WTC11 (cell line): ENCODE data around the gene PPCDC. TPM values are rescaled to one million over a fixed set of nuclear protein-coding genes. Genes with fewer than 3 reads are reported as not detected.

Experiments
- ATAC-seq: fragments of 200-7000 bp; cut with Tn5 transposase; 2 replicates; pipeline ENCODE4 v1.10.0; 2021; ENCODE audit warnings: mild to moderate bottlenecking, moderate library complexity
- CTCF ChIA-PET: fragments of 300-600 bp; sonication (Branson Sonifier 250); formaldehyde crosslinking; loops from one replicate; lab custom pipeline; 2021; ENCODE audit warnings: antibody characterized with exemption; lab: Charles Lee
- POLR2A ChIA-PET: fragments of 350-600 bp; sonication (Branson Sonifier 250); formaldehyde crosslinking; loops from one replicate; lab custom pipeline; 2021; ENCODE audit warnings: antibody characterized with exemption; lab: Charles Lee
- DNase-seq: peaks from one replicate; pipeline ENCODE4 v3.0.0; 2021; ENCODE audit warnings: low spot score
- H3K27ac Mint-ChIP-seq: 2 replicates; pipeline ENCODE4 v1.8.0; 2021; ENCODE audit warnings: mixed read lengths
- H3K27me3 Mint-ChIP-seq: 2 replicates; pipeline ENCODE4 v1.8.0; 2021; ENCODE audit warnings: low read depth, mild to moderate bottlenecking, moderate library complexity, mixed read lengths
- H3K36me3 Mint-ChIP-seq: 2 replicates; pipeline ENCODE4 v1.8.0; 2021; ENCODE audit warnings: mixed read lengths
- H3K4me1 Mint-ChIP-seq: 2 replicates; pipeline ENCODE4 v1.8.0; 2022; ENCODE audit warnings: mixed read lengths
- H3K4me3 Mint-ChIP-seq: 2 replicates; pipeline ENCODE4 v1.8.0; 2021; ENCODE audit warnings: mild to moderate bottlenecking, moderate library complexity, mixed read lengths
- H3K9me3 Mint-ChIP-seq: 2 replicates; pipeline ENCODE4 v1.8.0; 2021; ENCODE audit warnings: mixed read lengths
- AR ChIP-seq: fragments of 250-450 bp; sonication (Bioruptor Pico); IDR thresholded peaks from 2 replicates; pipeline ENCODE4 v1.9.0; 2021; ENCODE audit warnings: mild to moderate bottlenecking
- ATF1 ChIP-seq: sonication (generic); formaldehyde crosslinking; IDR thresholded peaks from 2 replicates; pipeline ENCODE4 v1.8.1; 2023; ENCODE audit warnings: mild to moderate bottlenecking, moderate library complexity, missing genetic modification reagents
- CDX4 ChIP-seq: fragments of 250-450 bp; sonication (Bioruptor Pico); IDR thresholded peaks from 2 replicates; pipeline ENCODE4 v1.9.0; 2021; ENCODE audit warnings: moderate library complexity, mild to moderate bottlenecking, inconsistent platforms, borderline replicate concordance
- CTCF ChIP-seq: fragments of 200-600 bp; IDR thresholded peaks from 2 replicates; pipeline ENCODE4 v1.8.0; 2022; ENCODE audit warnings: antibody characterized with exemption
- E2F5 ChIP-seq: sonication (generic); formaldehyde crosslinking; IDR thresholded peaks from 2 replicates; pipeline ENCODE4 v1.8.1; 2022; ENCODE audit warnings: mild to moderate bottlenecking, moderate library complexity, missing genetic modification reagents
- ELF4 ChIP-seq: sonication (generic); formaldehyde crosslinking; IDR thresholded peaks from 2 replicates; pipeline ENCODE4 v1.8.1; 2022; ENCODE audit warnings: low read depth, mild to moderate bottlenecking, moderate library complexity, missing genetic modification reagents
- ERG ChIP-seq: fragments of 250-450 bp; sonication (Bioruptor Pico); IDR thresholded peaks from 2 replicates; pipeline ENCODE4 v1.8.0; 2021; ENCODE audit warnings: mild to moderate bottlenecking
- FOXP1 ChIP-seq: sonication (generic); formaldehyde crosslinking; IDR thresholded peaks from 2 replicates; pipeline ENCODE4 v1.8.0; 2022; ENCODE audit warnings: missing genetic modification reagents, mild to moderate bottlenecking, moderate library complexity, borderline replicate concordance
- GTF2I ChIP-seq: fragments of 250-450 bp; sonication (Bioruptor Pico); conservative IDR thresholded peaks from 2 replicates; pipeline ENCODE4 v1.4.0; 2021; ENCODE audit warnings: mild to moderate bottlenecking
- HMGA2 ChIP-seq: fragments of 250-450 bp; sonication (Bioruptor Pico); IDR thresholded peaks from 2 replicates; pipeline ENCODE4 v1.4.0; 2021; ENCODE audit warnings: mild to moderate bottlenecking, moderate library complexity
- JAZF1 ChIP-seq: fragments of 250-450 bp; sonication (Bioruptor Pico); IDR thresholded peaks from 2 replicates; pipeline ENCODE4 v1.9.0; 2021; ENCODE audit warnings: moderate library complexity, mild to moderate bottlenecking, inconsistent platforms
- NR1H2 ChIP-seq: sonication (generic); formaldehyde crosslinking; IDR thresholded peaks from 2 replicates; pipeline ENCODE4 v1.9.0; 2021; ENCODE audit warnings: mild to moderate bottlenecking, moderate library complexity, missing genetic modification reagents
- NR2C2 ChIP-seq: sonication (generic); formaldehyde crosslinking; IDR thresholded peaks from 2 replicates; pipeline ENCODE4 v1.8.0; 2022; ENCODE audit warnings: mild to moderate bottlenecking, missing genetic modification reagents
- NR3C1 ChIP-seq: sonication (generic); formaldehyde crosslinking; conservative IDR thresholded peaks from 2 replicates; pipeline ENCODE4 v1.8.1; 2023; ENCODE audit warnings: low read depth, mild to moderate bottlenecking, missing genetic modification reagents
- PREB ChIP-seq: sonication (generic); formaldehyde crosslinking; IDR thresholded peaks from 2 replicates; pipeline ENCODE4 v1.8.1; 2022; ENCODE audit warnings: mild to moderate bottlenecking, missing genetic modification reagents, moderate library complexity, borderline replicate concordance
- RORB ChIP-seq: fragments of 250-450 bp; sonication (Bioruptor Pico); IDR thresholded peaks from 2 replicates; pipeline ENCODE4 v1.9.0; 2021; ENCODE audit warnings: mild to moderate bottlenecking
- SMAD3 ChIP-seq: sonication (generic); formaldehyde crosslinking; IDR thresholded peaks from 2 replicates; pipeline ENCODE4 v1.8.0; 2022; ENCODE audit warnings: missing genetic modification reagents, mild to moderate bottlenecking, borderline replicate concordance
- ZBTB21 ChIP-seq: sonication (generic); formaldehyde crosslinking; IDR thresholded peaks from 2 replicates; pipeline ENCODE4 v1.8.1; 2023; ENCODE audit warnings: mild to moderate bottlenecking, missing genetic modification reagents, borderline replicate concordance
- ZNF138 ChIP-seq: sonication (generic); formaldehyde crosslinking; conservative IDR thresholded peaks from 2 replicates; pipeline ENCODE4 v1.8.1; 2022; ENCODE audit warnings: mild to moderate bottlenecking, moderate library complexity, missing genetic modification reagents
- ZNF317 ChIP-seq: sonication (generic); formaldehyde crosslinking; IDR thresholded peaks from 2 replicates; pipeline ENCODE4 v1.8.1; 2023; ENCODE audit warnings: low read depth, mild to moderate bottlenecking, moderate library complexity, missing genetic modification reagents, borderline replicate concordance
- total RNA-seq: library from RNA; stranded (reverse); gene quantifications from 3 replicates; pipeline ENCODE4 v1.2.3, GENCODE V29; 2021

Gene PPCDC
- total RNA-seq, 1 experiment from 2014 or later: 30.1 TPM

- Mint-ChIP-seq H3K27ac (no peak overlapping the region), H3K27me3 (peaks cover 2% of the 10 kb centered on the region; the same call in 1 of the 2 replicates), H3K36me3 (no peaks in the 10 kb centered on the region), H3K4me3 (no peak overlapping the region), H3K9me3 (no peaks in the 10 kb centered on the region), H3K4me1 (peaks cover 5% of the 10 kb centered on the region)
- no peak for ATAC-seq
- ChIA-PET CTCF (interaction anchor here (1.0 kb wide), 1 partner anchor 33 kb away, joined by 7 read pairs; no protein-coding TSS in a partner anchor), POLR2A (no interaction called here)
- DNase-seq: no peak
- TF ChIP-seq NR2C2 (CRISPR knock-in tag): no peak
- no peak for TF ChIP-seq ZNF317
- no peak for TF ChIP-seq NR3C1 (CRISPR knock-in tag)
- TF ChIP-seq ZNF138 (CRISPR knock-in tag): no peak
- no peak for TF ChIP-seq ATF1 (CRISPR knock-in tag)
- no peak for TF ChIP-seq SMAD3 (CRISPR knock-in tag)
- TF ChIP-seq HMGA2 (CRISPR knock-in tag): no peak
- no peak for TF ChIP-seq E2F5 (CRISPR knock-in tag)
- TF ChIP-seq GTF2I (CRISPR knock-in tag): no peak
- TF ChIP-seq NR1H2: no peak
- TF ChIP-seq JAZF1 (CRISPR knock-in tag): no peak
- no peak for TF ChIP-seq ELF4 (CRISPR knock-in tag)
- no peak for TF ChIP-seq RORB (CRISPR knock-in tag)
- no peak for TF ChIP-seq AR (CRISPR knock-in tag)
- no peak for TF ChIP-seq CDX4 (CRISPR knock-in tag)
Observed at GRCh38 chr15:74983725-74984231, 39.6 kb upstream of the PPCDC start.

- peak; percentile 74 for DNase-seq
- H3K9me3 Mint-ChIP-seq: no peaks in the 10 kb centered on the region
Observed at GRCh38 chr15:74988007-74988800, 35.2 kb upstream of the PPCDC start.

More at GRCh38 chr15:74988007-74988800, 35.2 kb upstream of the PPCDC start:
- ChIA-PET CTCF (interaction anchor here (0.9 to 2.0 kb wide), 13 partner anchors 10 to 220 kb away, joined by 3 to 20 read pairs (median 5); partner anchors contain the start of genes COX5A and RPP25), POLR2A (interaction anchor here (0.7 kb wide), 2 partner anchors 31 to 55 kb away, joined by 3 read pairs; partner anchors contain the start of gene RPP25)
- peaks cover 21% of the 10 kb centered on the region for H3K27me3 Mint-ChIP-seq
- no peaks in the 10 kb centered on the region for H3K36me3 Mint-ChIP-seq
- peaks cover 5% of the 10 kb centered on the region for H3K4me1 Mint-ChIP-seq
- H3K4me3 Mint-ChIP-seq: no peak overlapping the region
- ATAC-seq: peak; percentile 94
- TF ChIP-seq ERG (CRISPR knock-in tag) (no peak), FOXP1 (CRISPR knock-in tag) (peak; percentile 56; the same call in 1 of the 2 replicates), ZBTB21 (no peak), CTCF (0 out of 2 replicates have a peak, but pooled peaks have one; percentile 30), PREB (CRISPR knock-in tag) (no peak), CDX4 (CRISPR knock-in tag) (no peak)
- no peak overlapping the region for H3K27ac Mint-ChIP-seq
